Measurements from ENCODE around the gene NHLRC2.

Gene NHLRC2

DNA sequence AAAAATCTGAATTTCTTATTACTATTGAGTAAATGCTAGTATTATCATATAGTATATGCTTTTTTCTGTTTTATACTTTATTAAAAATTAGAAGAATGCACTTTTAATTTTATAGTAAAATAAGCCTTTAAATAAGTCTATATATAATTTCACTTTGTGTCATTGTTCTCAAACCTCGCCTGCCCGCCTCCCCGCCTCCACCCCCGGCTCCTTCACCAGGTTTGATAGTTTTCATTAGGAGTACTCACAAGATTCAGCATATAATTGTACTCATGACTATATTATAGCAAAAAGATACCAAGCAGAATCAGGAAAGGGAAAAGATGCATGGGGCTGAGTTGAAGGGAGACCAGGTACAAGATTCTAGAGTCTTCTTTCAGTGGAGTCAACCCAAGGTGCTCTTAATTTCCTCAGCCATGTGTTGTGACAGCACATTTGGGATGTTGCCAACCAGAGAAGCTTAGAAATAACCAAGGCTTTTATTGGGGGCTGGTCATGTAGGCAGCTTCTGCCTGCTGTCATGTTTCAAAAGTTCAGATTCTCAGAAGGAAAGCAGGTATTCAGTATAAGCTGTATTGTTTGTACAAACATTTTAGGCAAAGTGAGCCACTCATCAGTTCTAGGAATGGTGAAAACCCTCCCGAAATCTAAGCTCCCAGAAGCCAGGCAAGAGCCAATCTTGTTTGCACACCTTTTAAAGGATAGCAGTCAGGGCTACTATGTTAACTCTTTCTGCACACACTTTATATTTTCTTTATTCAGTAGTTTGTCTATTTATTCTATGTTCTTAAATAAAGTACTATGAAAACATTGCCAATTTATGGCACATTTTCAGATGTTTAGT, 12.3 kb downstream of the NHLRC2 start:
- DNase-seq: no peak

DNA sequence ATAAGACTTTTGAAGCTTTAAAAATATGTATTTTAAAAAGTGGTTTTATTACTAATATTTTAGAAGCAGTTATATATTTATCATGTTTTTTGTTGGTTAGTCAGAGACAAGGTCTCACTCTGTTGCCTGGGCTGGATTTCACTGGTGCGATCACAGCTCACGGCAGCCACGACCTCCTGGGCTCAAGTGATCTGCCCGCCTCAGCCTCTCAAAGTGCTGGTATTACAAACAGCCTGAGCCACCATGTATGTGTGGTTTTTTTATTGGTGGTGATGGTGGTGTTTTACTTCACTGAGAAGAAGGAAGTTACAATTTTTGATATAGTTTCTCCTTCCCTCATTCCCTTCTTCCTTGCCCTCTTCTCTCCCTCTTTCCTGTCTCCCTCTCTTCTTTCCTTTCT, 13.4 kb downstream of the NHLRC2 start:
- DNase-seq: no peak

GRCh38 chr10:113869789-113870188, 15.3 kb downstream of the NHLRC2 start:
- no peak for DNase-seq

DNA sequence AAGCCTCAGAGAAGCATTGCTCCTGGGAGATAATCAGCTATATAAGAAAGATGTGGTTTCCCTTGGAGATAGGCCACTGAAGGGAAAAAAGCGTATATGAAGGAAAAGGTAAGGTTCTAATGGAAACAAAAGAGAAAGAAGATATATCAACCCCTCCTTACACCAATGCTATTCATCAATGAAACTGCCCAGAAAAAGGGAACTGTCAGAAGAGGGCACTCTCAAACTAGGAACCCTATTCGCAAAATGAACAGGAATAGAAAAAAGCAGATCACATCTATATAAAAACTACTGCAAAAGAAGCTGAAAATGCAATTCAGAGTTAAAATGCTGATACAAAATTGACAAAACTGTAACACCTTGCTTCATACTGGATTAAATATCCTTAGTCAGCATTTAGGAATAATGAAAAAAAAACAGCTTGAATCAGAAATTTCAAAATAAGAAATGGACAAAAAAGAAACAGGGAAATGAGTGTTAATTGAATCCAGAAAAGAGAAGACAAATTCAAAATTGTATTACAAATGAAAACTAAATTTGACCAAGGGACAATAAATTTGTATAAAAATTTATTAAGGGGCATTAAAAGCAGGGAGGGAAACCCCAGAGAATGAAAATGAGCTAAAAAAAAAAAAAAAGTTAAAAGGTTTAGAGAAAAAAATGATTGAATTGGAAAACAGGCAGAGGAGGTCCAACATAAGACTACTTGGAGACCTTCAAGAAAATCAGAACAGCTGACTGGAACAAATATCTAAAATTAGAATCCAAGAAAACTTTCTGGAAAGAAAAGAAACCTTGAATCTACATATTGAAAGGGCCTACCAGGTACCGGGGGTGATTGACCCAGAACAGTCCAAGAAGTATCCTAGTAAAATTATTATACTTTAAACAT, 17.9 kb downstream of the NHLRC2 start:
- DNase-seq: peak; percentile 30

- no peak for DNase-seq
Measured at GRCh38 chr10:113875212-113875611, 20.8 kb downstream of the NHLRC2 start.

GRCh38 chr10:113876461-113876860, 22.0 kb downstream of the NHLRC2 start:
- no peak for DNase-seq

GRCh38 chr10:113879691-113880090, 25.2 kb downstream of the NHLRC2 start:
- no peak for DNase-seq

GRCh38 chr10:113880236-113880635, 25.8 kb downstream of the NHLRC2 start:
- DNase-seq: no peak

GRCh38 chr10:113882240-113882639, 27.8 kb downstream of the NHLRC2 start:
- DNase-seq: no peak

DNA sequence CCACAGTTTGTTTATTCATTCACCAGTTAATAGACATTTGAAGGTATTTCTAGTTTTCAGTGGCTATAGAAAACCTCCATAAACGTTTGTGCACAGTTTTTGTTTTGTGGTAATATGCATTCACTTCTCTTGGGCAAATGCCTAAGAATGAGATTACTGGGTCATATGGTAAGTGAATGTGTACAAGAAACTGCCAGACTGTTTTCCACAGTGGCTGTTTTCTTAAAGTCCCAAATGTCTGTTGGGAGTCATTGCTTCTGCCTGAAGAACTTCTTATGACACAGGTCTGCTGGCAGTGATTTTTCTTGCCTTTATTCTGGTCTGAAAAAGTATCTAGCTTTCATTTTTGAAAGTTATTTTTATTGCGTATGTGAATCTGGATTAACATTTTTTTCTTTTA, 35.5 kb downstream of the NHLRC2 start:
- no peak for DNase-seq

- peak; percentile 19 for DNase-seq
Measured at GRCh38 chr10:113890769-113891168, 36.3 kb downstream of the NHLRC2 start.

DNA sequence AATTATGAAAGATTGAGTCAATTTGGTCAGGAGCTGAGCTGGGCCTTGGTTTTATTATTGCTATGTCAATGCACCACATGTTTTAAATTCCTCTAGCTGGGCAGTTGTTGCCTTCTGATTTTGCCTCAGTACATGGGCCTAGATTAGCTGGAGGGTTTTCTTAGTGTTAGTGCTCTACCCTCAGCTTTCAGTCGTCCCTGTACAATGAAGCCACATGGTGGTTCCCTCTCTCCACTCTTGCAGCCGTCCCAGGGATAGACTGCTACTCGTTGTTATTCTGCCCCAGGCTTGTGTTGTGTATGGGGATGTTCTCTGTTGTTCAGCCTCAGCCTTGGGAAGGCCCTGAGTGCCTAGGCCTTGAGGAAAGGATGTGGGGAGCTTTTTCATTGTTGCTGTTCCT, 37.0 kb downstream of the NHLRC2 start:
- DNase-seq: no peak

GRCh38 chr10:113893570-113893969, 39.1 kb downstream of the NHLRC2 start:
- no peak for DNase-seq

DNA sequence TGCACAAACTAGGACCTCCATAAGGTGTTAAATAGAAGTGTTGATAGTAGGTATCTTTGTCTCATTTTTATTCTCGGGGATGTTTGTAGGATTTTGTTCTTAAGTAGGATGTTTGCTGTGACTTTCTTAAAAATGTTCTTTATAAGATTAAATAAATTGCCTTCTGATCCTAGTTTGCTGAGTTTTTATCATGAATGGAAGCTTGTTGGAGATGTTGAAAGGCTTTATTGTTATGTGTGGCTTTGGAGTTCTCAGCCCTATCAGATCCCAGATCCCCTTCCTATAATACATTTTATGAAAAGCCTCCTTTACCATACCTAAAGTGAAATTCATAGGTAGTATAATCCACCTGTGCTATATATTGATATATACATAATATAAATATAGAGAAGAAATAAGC, 40.1 kb downstream of the NHLRC2 start:
- no peak for DNase-seq

GRCh38 chr10:113895018-113895417, 40.6 kb downstream of the NHLRC2 start:
- DNase-seq: no peak

DNA sequence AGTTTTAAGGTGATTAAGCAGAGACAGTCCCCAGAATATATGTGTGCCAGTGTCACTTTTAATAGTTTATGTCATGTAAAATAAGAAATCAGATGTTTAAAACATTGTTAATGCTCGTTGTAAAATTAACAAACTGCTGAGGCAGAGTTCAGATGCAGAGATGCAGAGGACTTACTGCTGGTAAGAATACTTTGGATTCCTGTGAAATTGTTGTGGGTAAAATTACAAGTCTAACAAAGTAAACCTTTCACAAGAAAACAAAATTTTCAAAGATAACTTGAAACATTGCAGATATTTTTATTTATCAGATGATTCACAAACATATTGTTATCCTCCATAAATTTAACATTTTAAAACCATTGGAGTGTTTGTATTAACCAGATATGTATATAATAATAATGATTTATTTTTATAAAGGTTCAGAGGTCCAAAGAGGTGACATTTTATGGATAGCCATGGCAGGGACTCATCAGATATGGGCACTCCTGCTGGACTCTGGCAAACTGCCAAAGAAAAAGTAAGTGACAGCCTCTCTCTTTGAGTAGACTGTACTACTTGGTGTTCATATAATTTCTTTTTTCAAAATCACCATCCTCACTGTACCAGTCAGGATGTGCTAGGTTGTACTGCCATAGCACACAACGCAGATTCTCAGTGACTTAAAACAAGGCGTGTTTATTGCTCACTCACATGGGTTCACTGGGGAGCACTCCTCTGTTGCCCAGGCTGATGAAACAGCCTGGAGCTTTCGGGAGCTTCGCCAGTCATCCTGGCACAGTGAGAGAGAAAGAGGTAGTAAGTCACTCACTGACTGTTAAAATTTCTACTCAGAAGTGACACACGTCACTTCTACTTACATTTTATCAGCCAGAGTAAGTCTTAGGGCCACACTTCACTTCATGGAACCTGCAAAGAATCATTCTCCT, 43.5 kb downstream of the NHLRC2 start:
- DNase-seq: no peak

GRCh38 chr10:113899952-113900598, 45.6 kb downstream of the NHLRC2 start:
- no peak for DNase-seq

DNA sequence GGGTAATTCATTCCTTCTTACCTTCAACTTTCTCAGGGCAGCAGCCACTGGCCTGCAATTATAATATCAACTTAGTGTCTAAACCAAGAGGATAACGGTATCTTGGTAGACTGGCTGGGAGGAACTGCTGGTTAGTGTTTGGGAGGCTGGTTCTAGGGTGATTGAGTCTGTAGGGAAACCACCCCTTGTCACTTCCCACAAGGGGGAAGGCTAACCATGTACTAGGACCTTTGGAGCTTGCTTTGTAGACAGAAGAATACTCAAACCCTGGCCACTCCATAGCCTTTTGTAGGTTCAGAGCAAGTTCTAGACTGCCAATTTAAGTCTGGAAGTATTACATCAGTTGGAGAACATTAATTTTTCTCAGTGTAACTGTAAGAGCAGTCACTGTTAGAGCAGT, 51.3 kb downstream of the NHLRC2 start:
- no peak for DNase-seq

DNA sequence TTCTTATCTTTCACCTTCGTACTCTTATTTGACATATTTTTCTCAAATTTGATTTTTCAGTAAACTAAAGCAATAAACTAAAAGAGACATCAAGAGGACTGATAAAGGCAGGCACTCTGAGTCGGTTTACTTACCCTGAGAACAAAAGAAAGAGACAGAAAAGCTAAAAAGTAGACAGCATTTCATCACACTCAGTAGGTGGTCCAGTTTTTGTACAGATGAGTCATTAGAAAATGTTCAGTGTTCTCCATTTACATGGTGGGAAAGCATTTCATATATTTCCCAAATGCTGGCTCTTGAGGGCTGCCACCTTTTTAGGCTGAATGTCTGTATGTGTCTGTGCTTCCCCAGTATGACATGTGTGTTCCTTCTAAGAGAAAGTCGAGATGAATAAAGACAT, 52.7 kb downstream of the NHLRC2 start:
- DNase-seq: no peak

GRCh38 chr10:113908236-113908635, 53.8 kb downstream of the NHLRC2 start:
- DNase-seq: no peak

DNA sequence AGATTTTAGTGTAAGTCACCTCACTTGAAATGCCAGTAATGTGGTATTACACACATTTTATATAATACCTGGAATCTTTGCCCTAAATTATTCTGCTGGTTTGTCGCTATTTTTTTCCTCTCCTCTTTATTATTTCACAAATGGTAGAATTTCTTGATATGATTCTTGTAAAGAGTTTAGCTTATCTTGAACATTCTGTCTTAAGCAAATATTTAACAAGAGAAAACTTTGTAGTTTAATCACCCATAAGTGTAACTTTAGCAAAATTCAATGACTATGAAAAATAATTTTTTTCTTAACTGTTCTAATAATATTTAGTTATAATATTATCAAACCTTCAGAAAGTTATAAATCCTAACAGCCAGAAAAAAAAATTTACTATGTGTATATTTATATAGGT, 56.7 kb downstream of the NHLRC2 start:
- no peak for DNase-seq

GRCh38 chr10:113911839-113912238, 57.4 kb downstream of the NHLRC2 start:
- DNase-seq: no peak
